ENCODE measurements around the gene IKZF5. TPM values are rescaled to one million over a fixed set of nuclear protein-coding genes. Genes with fewer than 3 reads are reported as not detected.

IKZF5 gene
- 1.7 and 2.2 TPM in 2 replicates for total RNA-seq

GRCh38 chr10:123008355-123009104 lies at the start of gene IKZF5, which contains the start of gene ACADSB:
TSS of gene IKZF5 (minus strand) at chr10:123008795. CDS start at chr10:122998625, 10,170 bp downstream.
TSS of gene ACADSB (plus strand) at chr10:123009006. CDS start at chr10:123009030, 24 bp downstream.
- DNase-seq (ENCODE audit: low read depth in 2 of 2): peak; percentile 99

- DNase-seq (ENCODE audit: low read depth in 2 of 2): no peak
Observed at GRCh38 chr10:123057968-123058367, 49.4 kb upstream of the IKZF5 start.

GRCh38 chr10:123045961-123046731 lies 37.6 kb upstream of the IKZF5 start:
- DNase-seq (ENCODE audit: low read depth in 2 of 2): no peak

GRCh38 chr10:123044391-123044790 lies 35.8 kb upstream of the IKZF5 start:
- peak; percentile 7 to 18 for DNase-seq (ENCODE audit: low read depth in 2 of 2)

- DNase-seq (ENCODE audit: low read depth in 2 of 2): peak; percentile 69 to 75
Observed at GRCh38 chr10:123043409-123043925, 34.9 kb upstream of the IKZF5 start.

GRCh38 chr10:123042708-123043408 lies 34.3 kb upstream of the IKZF5 start:
- DNase-seq (ENCODE audit: low read depth in 2 of 2): no peak

- no peak for DNase-seq (ENCODE audit: low read depth in 2 of 2)
Observed at GRCh38 chr10:123039632-123039930, 31.0 kb upstream of the IKZF5 start.

GRCh38 chr10:123038782-123039631 lies 30.4 kb upstream of the IKZF5 start:
- DNase-seq (ENCODE audit: low read depth in 2 of 2): no peak

- DNase-seq (ENCODE audit: low read depth in 2 of 2): no peak
Observed at GRCh38 chr10:123035467-123036086, 27.0 kb upstream of the IKZF5 start.

- DNase-seq (ENCODE audit: low read depth in 2 of 2): no peak
Observed at GRCh38 chr10:123034332-123034731, 25.7 kb upstream of the IKZF5 start.

- no peak for DNase-seq (ENCODE audit: low read depth in 2 of 2)
Observed at GRCh38 chr10:123031124-123031523, 22.5 kb upstream of the IKZF5 start.

GRCh38 chr10:123027861-123028260 lies 19.3 kb upstream of the IKZF5 start:
- no peak for DNase-seq (ENCODE audit: low read depth in 2 of 2)

GRCh38 chr10:123026302-123026701 lies 17.7 kb upstream of the IKZF5 start:
- DNase-seq (ENCODE audit: low read depth in 2 of 2): no peak

GRCh38 chr10:123024540-123024939 lies 15.9 kb upstream of the IKZF5 start:
- no peak for DNase-seq (ENCODE audit: low read depth in 2 of 2)

- peak; percentile 36 to 45 for DNase-seq (ENCODE audit: low read depth in 2 of 2)
Observed at GRCh38 chr10:123021517-123021916, 12.9 kb upstream of the IKZF5 start.

GRCh38 chr10:123019941-123020703 lies 11.5 kb upstream of the IKZF5 start:
- DNase-seq (ENCODE audit: low read depth in 2 of 2): no peak

GRCh38 chr10:123019264-123019663 lies 10.7 kb upstream of the IKZF5 start:
- DNase-seq (ENCODE audit: low read depth in 2 of 2): no peak

GRCh38 chr10:123018531-123018930 lies 9.9 kb upstream of the IKZF5 start:
- no peak for DNase-seq (ENCODE audit: low read depth in 2 of 2)

- DNase-seq (ENCODE audit: low read depth in 2 of 2): no peak
Observed at GRCh38 chr10:123017421-123018165, 9.0 kb upstream of the IKZF5 start.

Data from lung microvascular endothelial cell (primary cell).